A549 (cell line): ENCODE results near the gene BICC1.

Experiments used
- CTCF ChIP-seq: fragments of >200 bp; sonication (Bioruptor Twin); formaldehyde crosslinking; IDR thresholded peaks from 3 replicates; pipeline ENCODE4 v1.5.1; 2016
- EHMT2 ChIP-seq: fragments of 200-600 bp; sonication (generic); IDR thresholded peaks from 2 replicates; pipeline ENCODE4 v1.6.1; 2016; ENCODE audit warnings: antibody characterized with exemption, low read depth, mild to moderate bottlenecking, moderate library complexity
- EP300 ChIP-seq, 2 experiments: fragments of >200 bp; sonication (Bioruptor Twin); formaldehyde crosslinking; IDR thresholded peaks; 2 replicates in 1 of 2; 3 replicates in 1 of 2; pipeline ENCODE4 v1.6.1; 2016 to 2017
- NFE2L2 ChIP-seq: fragments of 150-350 bp; conservative IDR thresholded peaks from 2 replicates; pipeline ENCODE4 v1.6.1; 2014; ENCODE audit warnings: low read length
- POLR2A ChIP-seq: IDR thresholded peaks from 2 replicates; pipeline ENCODE4 v1.6.1; 2012; ENCODE audit warnings: mild to moderate bottlenecking, low read length
- REST ChIP-seq: fragments of 200-600 bp; sonication (generic); IDR thresholded peaks from 2 replicates; pipeline ENCODE4 v1.6.1; 2016; ENCODE audit warnings: antibody characterized with exemption, mild to moderate bottlenecking, moderate library complexity
- TF ChIP-seq, protein P1 (sequence below): IDR thresholded peaks from 2 replicates; pipeline ENCODE4 v1.6.1; 2012
- TF ChIP-seq, protein P2 (sequence below): IDR thresholded peaks from 2 replicates; pipeline ENCODE4 v1.6.1; 2012; ENCODE audit warnings: low read depth, borderline replicate concordance

- TF ChIP-seq CTCF (no peak), EP300 (IDR thresholded peaks at IDR 0.05) (no peak), REST (no peak), NFE2L2 (no peak), POLR2A (no peak), EHMT2 (no peak)
- TF ChIP-seq, protein P1, sequence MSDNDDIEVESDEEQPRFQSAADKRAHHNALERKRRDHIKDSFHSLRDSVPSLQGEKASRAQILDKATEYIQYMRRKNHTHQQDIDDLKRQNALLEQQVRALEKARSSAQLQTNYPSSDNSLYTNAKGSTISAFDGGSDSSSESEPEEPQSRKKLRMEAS = no peak
- TF ChIP-seq, protein P2, sequence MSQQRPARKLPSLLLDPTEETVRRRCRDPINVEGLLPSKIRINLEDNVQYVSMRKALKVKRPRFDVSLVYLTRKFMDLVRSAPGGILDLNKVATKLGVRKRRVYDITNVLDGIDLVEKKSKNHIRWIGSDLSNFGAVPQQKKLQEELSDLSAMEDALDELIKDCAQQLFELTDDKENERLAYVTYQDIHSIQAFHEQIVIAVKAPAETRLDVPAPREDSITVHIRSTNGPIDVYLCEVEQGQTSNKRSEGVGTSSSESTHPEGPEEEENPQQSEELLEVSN = no peak
Measured at GRCh38 chr10:58568428-58568935, 55.8 kb downstream of the BICC1 start.
